ENCODE measurements around the gene PACSIN3. TPM values are rescaled to one million over a fixed set of nuclear protein-coding genes. Genes with fewer than 3 reads are reported as not detected.
A peak's percentile ranks its signal among the peaks of the same experiment; 100 is the strongest.
"Not testable (repeated sequence)": the region's sequence is repeated elsewhere in the genome, so short reads cannot be mapped to it uniquely, and the experiment has no call there.

PACSIN3 gene
- total RNA-seq, 2 experiments from 2014 or later: 4.1 to 5.9 TPM

- intact Hi-C loops (cut with DNase I, micrococcal nuclease): no loop called here
- Mint-ChIP-seq H3K27me3 (no peaks in the 10 kb centered on the region), H3K9me3 (ENCODE audit: low read depth) (no peaks in the 10 kb centered on the region), H3K36me3 (ENCODE audit: low read depth) (no peaks in the 10 kb centered on the region), H3K4me3 (no peak overlapping the region), H3K27ac (no peak overlapping the region), H3K4me1 (no peaks in the 10 kb centered on the region)
- ChIA-PET CTCF (interaction anchor here (0.6 to 0.9 kb wide), 2 partner anchors 58 to 278 kb away, joined by 3 to 4 read pairs; no protein-coding TSS in a partner anchor), POLR2A (no interaction called here)
- ATAC-seq: no peak
- DNase-seq: no peak
These were observed 14.8 kb upstream of the PACSIN3 start for GRCh38 chr11:47201015-47201414.

DNA sequence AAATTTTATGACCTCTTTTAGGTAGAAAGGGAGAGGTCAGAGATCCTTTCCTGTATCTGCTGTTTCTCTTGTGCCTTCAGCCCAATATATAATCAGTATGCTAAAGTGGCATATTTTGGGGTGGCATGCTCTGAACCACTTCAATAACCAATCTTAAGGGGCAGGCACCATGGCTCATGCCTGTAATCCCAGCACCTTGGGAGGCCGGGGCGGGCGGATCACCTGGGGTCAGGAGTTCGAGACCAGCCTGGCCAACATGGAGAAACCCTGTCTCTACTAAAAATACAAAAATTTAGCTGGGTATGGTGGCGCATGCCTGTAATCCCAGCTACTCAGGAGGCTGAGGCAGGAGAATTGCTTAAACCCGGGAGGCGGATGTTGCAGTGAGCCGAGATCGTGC is 11.9 kb upstream of the PACSIN3 start:
- H3K27ac Mint-ChIP-seq; DNase-seq; H3K4me1 Mint-ChIP-seq; H3K4me3 Mint-ChIP-seq; H3K9me3 Mint-ChIP-seq (ENCODE audit: low read depth); POLR2A ChIA-PET; H3K36me3 Mint-ChIP-seq (ENCODE audit: low read depth); H3K27me3 Mint-ChIP-seq; intact Hi-C loops (cut with DNase I, micrococcal nuclease); ATAC-seq: not testable (repeated sequence)
- CTCF ChIA-PET: interaction anchor here (0.6 to 1.0 kb wide), 2 partner anchors 9 to 103 kb away, joined by 3 read pairs; no protein-coding TSS in a partner anchor

- Mint-ChIP-seq H3K36me3 (ENCODE audit: low read depth) (no peaks in the 10 kb centered on the region), H3K4me3 (no peak overlapping the region), H3K27ac (no peak overlapping the region), H3K9me3 (ENCODE audit: low read depth) (no peaks in the 10 kb centered on the region), H3K4me1 (peaks cover under 1% of the 10 kb centered on the region), H3K27me3 (peaks cover 7% of the 10 kb centered on the region)
- CTCF ChIA-PET: no interaction called here
- ATAC-seq (no peak), DNase-seq (no peak)
- intact Hi-C loops (cut with DNase I, micrococcal nuclease): no loop called here
- POLR2A ChIA-PET: no interaction called here
These were observed 5.9 kb upstream of the PACSIN3 start for GRCh38 chr11:47192111-47192510.

- H3K27me3 Mint-ChIP-seq: peaks cover 10% of the 10 kb centered on the region
- POLR2A ChIA-PET; H3K4me1 Mint-ChIP-seq; ATAC-seq; H3K36me3 Mint-ChIP-seq (ENCODE audit: low read depth); H3K9me3 Mint-ChIP-seq (ENCODE audit: low read depth); H3K27ac Mint-ChIP-seq; DNase-seq; CTCF ChIA-PET; intact Hi-C loops (cut with DNase I, micrococcal nuclease); H3K4me3 Mint-ChIP-seq: not testable (repeated sequence)
These were observed 4.9 kb upstream of the PACSIN3 start for GRCh38 chr11:47191137-47191536.

DNA sequence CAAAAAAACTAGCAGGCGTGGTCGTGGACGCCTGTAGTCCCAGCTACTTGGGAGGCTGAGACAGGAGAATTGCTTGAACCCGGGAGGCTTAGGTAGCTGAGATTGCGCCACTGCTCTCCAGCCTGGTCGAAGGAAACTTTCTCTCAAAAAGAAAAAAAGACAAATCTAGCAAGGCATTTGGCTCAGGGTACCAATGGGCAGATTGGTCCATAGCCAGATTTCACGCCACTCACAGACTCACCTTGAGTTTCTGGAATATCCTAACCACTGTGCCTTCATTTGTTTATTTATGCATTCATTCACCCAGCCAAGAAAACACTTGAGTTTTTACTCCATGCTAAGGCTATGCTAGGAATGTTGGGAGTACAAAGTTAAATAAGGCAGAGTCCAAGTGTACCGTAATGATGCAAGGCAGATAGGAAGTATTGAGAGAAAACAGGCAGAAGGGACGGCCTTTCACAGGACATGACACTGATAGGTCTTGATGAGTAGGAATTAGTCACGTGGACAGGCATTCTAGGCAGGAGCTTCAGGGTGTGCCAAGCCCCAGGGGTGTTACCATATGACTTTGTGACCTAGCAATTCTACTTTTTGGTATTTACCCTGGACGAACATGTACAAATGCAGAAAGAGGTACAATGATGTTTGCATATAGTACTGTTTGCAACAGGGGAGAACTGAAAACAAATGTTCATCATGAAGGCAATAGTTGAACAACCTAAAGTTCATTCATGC is 3.0 kb upstream of the PACSIN3 start:
- Mint-ChIP-seq H3K27ac (no peak overlapping the region), H3K4me1 (peaks cover 7% of the 10 kb centered on the region), H3K36me3 (ENCODE audit: low read depth) (no peaks in the 10 kb centered on the region), H3K27me3 (peaks cover 15% of the 10 kb centered on the region), H3K4me3 (no peak overlapping the region), H3K9me3 (ENCODE audit: low read depth) (no peaks in the 10 kb centered on the region)
- POLR2A ChIA-PET: no interaction called here
- ATAC-seq (no peak), DNase-seq (no peak)
- CTCF ChIA-PET: interaction anchor here (0.8 to 2.9 kb wide), 3 partner anchors 9 to 82 kb away, joined by 3 to 19 read pairs (median 3); partner anchors contain the start of gene ARFGAP2
- intact Hi-C loops (cut with DNase I, micrococcal nuclease): no loop called here

DNA sequence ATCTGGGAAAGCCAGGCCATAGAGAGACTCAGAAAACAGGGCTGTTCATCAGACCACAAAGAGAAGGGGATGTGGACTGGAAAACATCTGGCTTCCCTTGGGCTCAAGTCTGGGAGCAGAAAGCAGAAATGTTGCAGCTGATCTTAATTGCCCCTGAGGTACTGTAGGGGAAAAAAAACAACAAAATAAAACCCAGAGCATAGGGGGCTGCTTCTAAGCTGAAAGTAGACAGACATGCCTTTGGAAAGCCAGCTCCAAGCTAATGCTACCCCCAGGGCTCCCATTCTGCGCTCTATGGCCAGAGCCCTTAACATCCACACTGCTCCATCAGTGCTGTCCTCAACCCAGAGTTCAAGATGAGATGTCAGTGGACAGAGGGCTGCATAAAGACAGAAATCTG is 2.0 kb upstream of the PACSIN3 start:
- peaks cover 19% of the 10 kb centered on the region for H3K27me3 Mint-ChIP-seq
- ChIA-PET POLR2A (no interaction called here), CTCF (interaction anchor here (0.7 to 2.9 kb wide), 5 partner anchors 10 to 395 kb away, joined by 3 to 19 read pairs (median 3); partner anchors contain the start of genes ARFGAP2 and DDB2)
- H3K4me1 Mint-ChIP-seq: peaks cover 7% of the 10 kb centered on the region
- no peak for DNase-seq
- intact Hi-C loops (cut with DNase I, micrococcal nuclease): no loop called here
- no peaks in the 10 kb centered on the region for H3K36me3 Mint-ChIP-seq (ENCODE audit: low read depth)
- H3K9me3 Mint-ChIP-seq (ENCODE audit: low read depth): no peaks in the 10 kb centered on the region
- H3K27ac Mint-ChIP-seq: no peak overlapping the region
- ATAC-seq: no peak
- no peak overlapping the region for H3K4me3 Mint-ChIP-seq

- Mint-ChIP-seq H3K4me3 (no peak overlapping the region), H3K4me1 (peaks cover 7% of the 10 kb centered on the region), H3K9me3 (ENCODE audit: low read depth) (no peaks in the 10 kb centered on the region), H3K27me3 (peaks cover 19% of the 10 kb centered on the region), H3K36me3 (ENCODE audit: low read depth) (no peaks in the 10 kb centered on the region), H3K27ac (no peak overlapping the region)
- ChIA-PET CTCF (interaction anchor here (0.8 to 2.9 kb wide), 4 partner anchors 9 to 47 kb away, joined by 3 to 19 read pairs (median 6); partner anchors contain the start of genes ARFGAP2 and DDB2), POLR2A (no interaction called here)
- DNase-seq (no peak), ATAC-seq (no peak)
- intact Hi-C loops (cut with DNase I, micrococcal nuclease): loop anchor here (1.0 to 2.0 kb wide), 2 partner anchors 10 to 61 kb away; partner anchors contain the start of gene ACP2 (in 1 of the 2)
These were observed 1.5 kb upstream of the PACSIN3 start for GRCh38 chr11:47187723-47188122.

DNA sequence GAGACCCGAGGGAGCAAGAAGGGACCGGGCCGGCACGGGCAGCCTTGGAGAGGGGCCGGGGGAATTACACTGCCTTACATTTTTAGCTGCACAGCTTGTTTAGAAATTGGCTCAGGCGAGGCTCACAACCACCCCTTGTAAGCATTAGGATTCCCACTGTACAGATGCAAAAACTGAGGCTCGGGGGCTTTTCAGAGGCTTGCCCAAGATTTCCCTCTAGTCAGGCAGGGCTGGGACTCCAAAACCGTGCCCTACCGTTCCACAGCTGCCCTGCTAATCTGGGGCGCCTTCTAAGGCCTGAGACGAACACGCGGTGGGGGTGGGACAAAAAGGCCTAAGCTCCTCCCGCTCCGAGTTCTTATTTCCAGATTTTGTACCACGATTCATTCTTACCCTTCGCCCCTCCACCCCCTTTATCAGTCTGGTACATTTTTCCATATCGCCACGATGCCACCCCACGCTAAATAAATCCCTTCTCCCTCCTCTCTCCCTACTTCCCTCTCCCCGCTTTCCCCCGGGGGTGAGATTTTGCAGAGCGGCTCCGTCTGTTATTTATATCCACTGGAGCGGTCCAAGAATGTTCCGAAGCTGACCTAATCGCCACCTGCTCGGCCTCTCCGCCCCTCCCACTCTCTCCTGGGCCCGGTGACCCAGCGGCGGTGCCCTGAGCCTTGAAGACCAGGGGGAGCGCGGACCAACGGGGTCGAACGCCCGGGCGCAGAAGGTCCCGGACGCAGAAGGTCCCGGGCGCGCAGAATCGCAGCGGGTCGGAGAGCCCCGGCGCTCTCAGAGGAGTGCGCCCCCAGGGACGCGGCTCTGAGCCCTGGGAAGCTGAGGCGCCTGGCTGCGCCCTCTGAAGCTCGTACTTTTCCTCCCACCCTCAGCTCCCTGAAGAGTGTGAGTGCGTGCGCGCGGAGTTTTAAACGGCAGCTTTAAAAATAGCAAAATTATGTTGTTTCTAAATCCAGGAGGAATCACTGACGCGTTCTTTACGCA is 764 bp upstream of the PACSIN3 start:
- Mint-ChIP-seq H3K4me3 (peak overlapping the region; percentile 63), H3K27ac (no peak overlapping the region), H3K27me3 (peaks cover 19% of the 10 kb centered on the region), H3K36me3 (ENCODE audit: low read depth) (no peaks in the 10 kb centered on the region), H3K9me3 (ENCODE audit: low read depth) (no peaks in the 10 kb centered on the region), H3K4me1 (peaks cover 7% of the 10 kb centered on the region)
- peak; percentile 74 for ATAC-seq
- intact Hi-C loops (cut with DNase I, micrococcal nuclease): loop anchor here (1.0 to 2.0 kb wide), 3 partner anchors 10 to 62 kb away; partner anchors contain the start of genes ACP2 (in 1 of the 2) and DDB2 (in 1 of the 2)
- peak; percentile 68 for DNase-seq
- POLR2A ChIA-PET: interaction anchor here (0.5 to 1.1 kb wide), 6 partner anchors 9 to 30 kb away, joined by 3 to 5 read pairs (median 4); partner anchors contain the start of gene DDB2
- CTCF ChIA-PET: interaction anchor here (0.5 to 2.9 kb wide), 10 partner anchors 9 to 313 kb away, joined by 3 to 19 read pairs (median 3); partner anchors contain the start of genes ARFGAP2 and DDB2

DNA sequence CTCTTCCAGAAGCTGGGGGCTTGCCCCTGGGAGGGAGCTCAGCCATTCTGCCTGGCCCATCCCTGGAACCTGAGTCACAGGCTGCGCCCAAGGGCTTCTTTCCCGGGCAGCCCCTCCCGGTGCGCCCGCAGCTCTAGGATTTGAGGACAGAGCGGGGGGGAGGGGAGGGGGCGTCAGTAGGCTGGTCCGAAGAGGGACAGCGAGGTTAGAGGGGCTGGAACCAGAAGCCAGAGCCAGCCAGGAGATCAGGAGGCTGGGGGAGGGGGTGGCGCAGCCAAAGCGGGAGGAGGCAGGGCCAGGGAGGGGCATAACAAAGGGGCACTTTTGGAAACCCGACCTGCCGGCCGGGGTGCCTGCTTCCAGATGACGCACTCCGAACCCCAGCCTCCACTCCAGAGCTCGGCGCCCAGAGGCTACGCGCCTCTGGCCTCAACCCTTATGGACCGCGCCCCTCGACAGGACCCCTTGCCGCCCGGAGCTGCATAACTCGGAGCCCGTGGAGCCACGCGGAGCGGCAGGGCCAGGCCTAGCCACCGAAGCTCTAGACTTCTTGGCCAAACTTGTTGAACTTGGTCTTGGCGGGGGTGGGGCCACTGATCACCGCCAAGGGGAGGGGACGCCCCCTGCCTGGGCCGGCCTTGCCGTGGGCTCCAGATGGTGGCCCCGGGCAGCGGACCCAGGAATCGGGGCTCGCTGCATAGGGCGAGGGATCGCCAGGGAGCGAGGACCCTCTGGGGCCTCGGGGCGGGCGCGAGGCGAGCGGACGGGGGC is 744 bp downstream of the PACSIN3 start:
- peak; percentile 25 for DNase-seq
- Mint-ChIP-seq H3K4me1 (peaks cover 7% of the 10 kb centered on the region), H3K4me3 (peak overlapping the region; percentile 39), H3K27ac (no peak overlapping the region), H3K36me3 (ENCODE audit: low read depth) (no peaks in the 10 kb centered on the region), H3K9me3 (ENCODE audit: low read depth) (no peaks in the 10 kb centered on the region), H3K27me3 (peaks cover 19% of the 10 kb centered on the region)
- peak; percentile 2 for ATAC-seq
- intact Hi-C loops (cut with DNase I, micrococcal nuclease): loop anchor here in 1 of 2 experiments (1.0 to 2.0 kb wide), 3 partner anchors 8 to 63 kb away; partner anchors contain the start of genes ACP2 and DDB2
- ChIA-PET POLR2A (interaction anchor here (1.0 kb wide), 1 partner anchor 30 kb away, joined by 3 read pairs; no protein-coding TSS in a partner anchor), CTCF (interaction anchor here (0.7 to 1.1 kb wide), 3 partner anchors 29 to 1068 kb away, joined by 3 read pairs; no protein-coding TSS in a partner anchor)

DNA sequence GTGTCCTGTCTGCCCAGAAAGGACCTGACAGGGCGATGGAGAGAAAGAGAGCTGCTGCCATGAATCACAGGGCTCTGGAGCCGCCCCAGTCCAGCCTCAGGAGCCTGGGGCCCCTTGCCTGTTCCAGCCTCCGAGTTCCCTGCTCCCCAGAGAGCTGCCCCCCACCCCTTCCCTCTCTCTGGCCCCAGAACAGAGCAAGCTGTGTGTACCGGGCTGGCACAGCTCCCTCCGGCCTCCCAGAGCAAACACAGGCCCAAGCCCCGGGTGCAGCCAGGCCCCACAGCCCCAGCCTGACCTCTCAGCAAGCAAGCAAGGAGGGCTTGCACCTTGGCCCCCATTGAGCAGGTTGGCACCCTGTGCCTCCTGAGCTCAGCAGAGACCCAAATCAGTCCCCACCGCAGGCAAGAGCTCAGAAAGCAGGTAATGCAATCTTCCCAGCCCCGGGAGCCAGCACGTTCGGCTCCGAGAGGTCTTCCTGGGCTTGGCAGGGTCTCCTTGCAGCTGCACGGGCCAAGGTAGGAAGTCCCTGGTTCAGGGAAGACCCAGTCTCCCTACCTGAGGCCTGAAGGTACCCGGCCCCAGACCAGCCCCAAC is 1.4 kb downstream of the PACSIN3 start:
- Mint-ChIP-seq H3K4me1 (peaks cover 7% of the 10 kb centered on the region), H3K9me3 (ENCODE audit: low read depth) (no peaks in the 10 kb centered on the region), H3K27me3 (peaks cover 19% of the 10 kb centered on the region), H3K27ac (no peak overlapping the region), H3K4me3 (no peak overlapping the region), H3K36me3 (ENCODE audit: low read depth) (no peaks in the 10 kb centered on the region)
- POLR2A ChIA-PET: interaction anchor here (0.9 to 1.1 kb wide), 3 partner anchors 30 to 136 kb away, joined by 3 to 7 read pairs (median 4); partner anchors contain the start of gene DDB2
- ATAC-seq (no peak), DNase-seq (no peak)
- CTCF ChIA-PET: interaction anchor here (0.7 to 1.1 kb wide), 2 partner anchors 29 to 1067 kb away, joined by 3 read pairs; no protein-coding TSS in a partner anchor
- intact Hi-C loops (cut with DNase I, micrococcal nuclease): no loop called here
